ENCODE measurements around the gene B4GALT7. TPM values are rescaled to one million over a fixed set of nuclear protein-coding genes. Genes with fewer than 3 reads are reported as not detected.

B4GALT7 gene
- total and polyA plus RNA-seq, 3 donors from 2014 or later: 39.9 to 55.7 (median 49.9) TPM

DNA sequence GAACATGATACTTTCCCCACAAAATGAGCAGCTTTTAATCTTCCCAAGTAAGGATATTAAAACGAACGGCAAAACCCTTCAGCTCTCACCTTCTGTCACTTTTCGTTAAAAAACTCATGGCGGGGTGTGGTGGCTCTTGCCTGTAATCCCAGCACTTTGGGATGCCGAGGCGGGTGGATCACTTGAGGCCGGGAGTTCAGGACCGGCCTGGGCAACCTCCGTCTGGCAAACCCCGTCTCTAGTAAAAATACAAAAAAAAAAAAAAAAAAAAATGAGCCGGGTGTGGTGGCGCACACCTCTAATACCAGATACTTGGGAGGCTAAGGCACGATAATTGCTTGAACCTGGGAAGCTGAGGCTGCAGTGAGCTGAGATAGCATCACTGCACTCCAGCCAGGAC, 7.0 kb upstream of the B4GALT7 start:
- H3K9me3 ChIP-seq: no peaks in the 10 kb centered on the region
- no peak for TF ChIP-seq POLR2A (IDR thresholded peaks at IDR 0.05)
- TF ChIP-seq, protein P1, sequence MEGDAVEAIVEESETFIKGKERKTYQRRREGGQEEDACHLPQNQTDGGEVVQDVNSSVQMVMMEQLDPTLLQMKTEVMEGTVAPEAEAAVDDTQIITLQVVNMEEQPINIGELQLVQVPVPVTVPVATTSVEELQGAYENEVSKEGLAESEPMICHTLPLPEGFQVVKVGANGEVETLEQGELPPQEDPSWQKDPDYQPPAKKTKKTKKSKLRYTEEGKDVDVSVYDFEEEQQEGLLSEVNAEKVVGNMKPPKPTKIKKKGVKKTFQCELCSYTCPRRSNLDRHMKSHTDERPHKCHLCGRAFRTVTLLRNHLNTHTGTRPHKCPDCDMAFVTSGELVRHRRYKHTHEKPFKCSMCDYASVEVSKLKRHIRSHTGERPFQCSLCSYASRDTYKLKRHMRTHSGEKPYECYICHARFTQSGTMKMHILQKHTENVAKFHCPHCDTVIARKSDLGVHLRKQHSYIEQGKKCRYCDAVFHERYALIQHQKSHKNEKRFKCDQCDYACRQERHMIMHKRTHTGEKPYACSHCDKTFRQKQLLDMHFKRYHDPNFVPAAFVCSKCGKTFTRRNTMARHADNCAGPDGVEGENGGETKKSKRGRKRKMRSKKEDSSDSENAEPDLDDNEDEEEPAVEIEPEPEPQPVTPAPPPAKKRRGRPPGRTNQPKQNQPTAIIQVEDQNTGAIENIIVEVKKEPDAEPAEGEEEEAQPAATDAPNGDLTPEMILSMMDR (IDR thresholded peaks at IDR 0.05): no peak
- no peak for DNase-seq
- no peaks in the 10 kb centered on the region for H3K36me3 ChIP-seq (ENCODE audit: low read depth, missing control alignments)
- peak overlapping the region; percentile 97 to 98 for H3K4me3 ChIP-seq
- H3K4me1 ChIP-seq: peaks cover 14% of the 10 kb centered on the region
- no peak overlapping the region for H3K27ac ChIP-seq
- no peaks in the 10 kb centered on the region for H3K27me3 ChIP-seq
- WGBS, 2 donors: 61 to 65% methylated on average over 13 of the region's 13 CpGs
- intact Hi-C loops (cut with DNase I; ENCODE audit: low total_unique reads): no loop called here

DNA sequence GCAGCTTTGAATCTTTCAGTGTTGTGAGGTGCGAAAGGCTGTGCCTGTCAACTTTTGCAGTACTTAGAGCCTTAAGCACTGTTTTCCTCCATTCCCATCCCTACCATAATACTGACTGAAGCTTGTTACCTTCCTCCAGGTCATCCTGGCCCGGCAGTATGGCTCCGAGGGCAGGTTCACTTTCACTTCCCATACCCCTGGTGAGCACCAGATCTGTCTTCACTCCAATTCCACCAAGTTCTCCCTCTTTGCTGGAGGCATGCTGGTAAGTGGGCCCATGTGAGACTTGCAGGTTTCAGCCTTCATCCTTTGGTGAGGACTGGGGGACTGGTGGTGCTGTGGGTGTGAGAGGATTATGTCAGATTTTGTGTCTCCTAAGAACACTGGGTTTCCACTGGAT, 6.4 kb upstream of the B4GALT7 start:
- 79 to 83% methylated on average over 3 of the region's 3 CpGs for WGBS, 2 donors
- Histone ChIP-seq H3K4me3 (no peak overlapping the region), H3K9me3 (no peaks in the 10 kb centered on the region), H3K27me3 (no peaks in the 10 kb centered on the region), H3K27ac (no peak overlapping the region), H3K4me1 (peaks cover 14% of the 10 kb centered on the region), H3K36me3 (ENCODE audit: low read depth, missing control alignments) (no peaks in the 10 kb centered on the region)
- no peak for TF ChIP-seq POLR2A (IDR thresholded peaks at IDR 0.05)
- DNase-seq: no peak
- intact Hi-C loops (cut with DNase I; ENCODE audit: low total_unique reads): no loop called here

DNA sequence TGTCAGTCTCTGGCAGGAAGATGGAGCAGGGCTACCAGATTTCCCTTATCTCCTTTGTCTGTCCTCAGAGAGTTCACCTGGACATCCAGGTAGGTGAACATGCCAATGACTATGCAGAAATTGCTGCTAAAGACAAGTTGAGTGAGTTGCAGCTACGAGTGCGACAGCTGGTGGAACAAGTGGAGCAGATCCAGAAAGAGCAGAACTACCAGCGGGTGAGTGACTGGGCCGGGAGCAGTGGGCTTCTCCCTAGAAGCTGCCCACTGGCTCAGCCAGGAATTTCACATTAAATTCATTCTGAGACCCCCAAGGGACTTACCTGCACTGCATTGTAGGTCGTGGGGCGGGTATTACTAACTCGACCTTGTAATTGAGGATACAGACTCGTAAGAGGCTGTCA, 5.9 kb upstream of the B4GALT7 start:
- intact Hi-C loops (cut with DNase I; ENCODE audit: low total_unique reads): no loop called here
- 87 to 94% methylated on average over 8 of the region's 8 CpGs for WGBS, 2 donors

DNA sequence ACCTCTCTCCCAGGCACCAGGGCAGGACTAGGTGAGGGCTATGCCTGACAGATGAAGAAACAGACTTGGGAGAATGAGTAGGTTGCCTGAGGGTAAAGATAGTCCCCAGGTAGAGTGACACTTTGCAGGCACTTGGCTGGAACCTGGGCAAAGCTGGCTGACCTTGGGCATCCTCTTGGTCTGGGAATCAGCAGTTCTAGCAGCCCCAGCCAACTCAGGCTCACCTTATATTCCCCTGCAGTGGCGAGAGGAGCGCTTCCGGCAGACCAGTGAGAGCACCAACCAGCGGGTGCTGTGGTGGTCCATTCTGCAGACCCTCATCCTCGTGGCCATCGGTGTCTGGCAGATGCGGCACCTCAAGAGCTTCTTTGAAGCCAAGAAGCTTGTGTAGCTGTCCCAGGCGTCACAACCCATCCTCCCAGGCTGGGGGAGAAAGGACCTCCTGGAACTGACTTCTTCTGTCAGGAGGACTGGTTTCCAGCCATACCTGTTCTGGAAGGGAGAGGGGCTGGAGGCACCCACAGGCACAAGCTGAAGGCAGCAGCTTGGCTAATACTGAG, 4.8 kb upstream of the B4GALT7 start:
- no peaks in the 10 kb centered on the region for H3K36me3 ChIP-seq (ENCODE audit: low read depth, missing control alignments)
- no peaks in the 10 kb centered on the region for H3K27me3 ChIP-seq
- no peak for TF ChIP-seq POLR2A (IDR thresholded peaks at IDR 0.05)
- TF ChIP-seq, protein P1 (IDR thresholded peaks at IDR 0.05): no peak
- H3K9me3 ChIP-seq: no peaks in the 10 kb centered on the region
- no peak overlapping the region for H3K4me3 ChIP-seq
- intact Hi-C loops (cut with DNase I; ENCODE audit: low total_unique reads): no loop called here
- 98% methylated on average over 8 of the region's 8 CpGs; no CpG with 5 or more reads in 1 of the 2 donors for WGBS, 2 donors
- H3K4me1 ChIP-seq: peaks cover 18% of the 10 kb centered on the region
- DNase-seq: no peak
- H3K27ac ChIP-seq: no peak overlapping the region

More for the DNA sequence above, 5.9 kb upstream of the B4GALT7 start:
- TF ChIP-seq POLR2A (IDR thresholded peaks at IDR 0.05): no peak
- Histone ChIP-seq H3K36me3 (ENCODE audit: low read depth, missing control alignments) (no peaks in the 10 kb centered on the region), H3K27me3 (no peaks in the 10 kb centered on the region), H3K27ac (no peak overlapping the region), H3K9me3 (no peaks in the 10 kb centered on the region), H3K4me3 (no peak overlapping the region), H3K4me1 (peaks cover 16% of the 10 kb centered on the region)
- DNase-seq: no peak

DNA sequence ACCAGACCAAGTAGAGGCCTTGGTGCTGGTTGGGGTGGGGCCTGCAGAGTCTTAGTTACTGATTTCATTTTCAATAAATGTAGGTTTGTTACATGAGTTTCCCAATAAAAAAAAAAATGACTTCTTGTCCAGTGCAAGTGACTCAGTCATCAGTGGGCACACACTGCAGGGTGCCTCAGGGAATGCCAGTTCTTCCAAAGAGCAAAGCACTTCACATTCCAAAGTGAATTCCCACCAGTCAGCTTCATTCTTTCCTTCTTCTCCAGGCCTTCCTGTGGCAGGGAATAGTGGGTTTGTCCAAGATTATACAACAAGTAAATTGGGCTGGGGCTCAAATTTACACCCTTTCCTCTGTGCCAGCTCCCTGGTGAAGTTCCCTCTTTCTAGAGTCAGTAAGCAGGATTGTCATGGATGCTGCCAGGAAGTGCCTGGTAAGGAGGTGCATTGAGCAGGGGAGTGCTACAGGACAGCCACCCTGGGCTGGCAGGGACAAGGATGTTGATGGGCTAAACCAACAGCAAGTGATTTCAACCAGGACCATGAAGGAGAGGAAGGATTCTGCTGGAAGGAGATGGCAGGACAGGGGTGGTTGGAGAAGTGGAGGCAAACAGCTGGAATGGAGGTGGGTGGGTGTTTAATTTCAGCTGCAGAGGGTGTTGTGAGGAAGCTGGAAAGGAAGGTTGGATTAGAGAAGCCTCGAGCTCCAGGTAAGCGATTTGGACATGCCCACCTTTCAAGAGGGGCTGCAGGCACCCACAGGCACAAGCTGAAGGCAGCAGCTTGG, 3.7 kb upstream of the B4GALT7 start:
- H3K4me1 ChIP-seq: peaks cover 27% of the 10 kb centered on the region
- 94 to 97% methylated on average over 2 of the region's 2 CpGs for WGBS, 2 donors
- DNase-seq: no peak
- intact Hi-C loops (cut with DNase I; ENCODE audit: low total_unique reads): no loop called here
- TF ChIP-seq, protein P1 (IDR thresholded peaks at IDR 0.05): no peak
- TF ChIP-seq POLR2A (IDR thresholded peaks at IDR 0.05): no peak
- H3K36me3 ChIP-seq (ENCODE audit: low read depth, missing control alignments): no peaks in the 10 kb centered on the region
- H3K4me3 ChIP-seq: no peak overlapping the region
- H3K9me3 ChIP-seq: no peaks in the 10 kb centered on the region
- no peaks in the 10 kb centered on the region for H3K27me3 ChIP-seq
- H3K27ac ChIP-seq: no peak overlapping the region

Measured in testis (tissue), 3 donors.